Left lung (tissue), 14 donors: Measurements from ENCODE around the gene NFATC4. TPM values are rescaled to one million over a fixed set of nuclear protein-coding genes. Genes with fewer than 3 reads are reported as not detected.
A peak's percentile ranks its signal among the peaks of the same experiment; 100 is the strongest.

ENCODE experiments used
- ATAC-seq: fragments of 200-7000 bp; cut with Tn5 transposase; one replicate; pipeline ENCODE4 v1.9.1; 2020; ENCODE audit warnings: moderate library complexity
- DNase-seq, 4 donors: peaks; one replicate each; pipeline ENCODE4 v3.0.0-alpha.2; 2013 to 2020
- H3K27ac ChIP-seq, 2 donors: fragments of 200-600 bp; sonication (generic) in 1 of 2; one replicate each; pipeline versions ENCODE4 v1.5.0 to v1.8.0; 2020 to 2021
- H3K27me3 ChIP-seq, 2 donors: fragments of 200-600 bp; sonication (generic) in 1 of 2; one replicate each; pipeline versions ENCODE4 v1.5.0 to v1.8.0; 2020 to 2021
- H3K36me3 ChIP-seq, 2 donors: fragments of 200-600 bp; sonication (generic) in 1 of 2; one replicate each; pipeline versions ENCODE4 v1.5.0 to v1.8.0; 2020 to 2021
- H3K4me1 ChIP-seq, 2 donors: fragments of 200-600 bp; one replicate each; pipeline ENCODE4 v1.8.0; 2021
- H3K4me3 ChIP-seq, 2 donors: fragments of 200-600 bp; sonication (generic) in 1 of 2; one replicate each; pipeline versions ENCODE4 v1.5.0 to v1.8.0; 2020 to 2021; ENCODE audit warnings: mild to moderate bottlenecking in 1 of 2
- H3K9me3 ChIP-seq, 2 donors: fragments of 200-600 bp; sonication (generic) in 1 of 2; one replicate each; pipeline versions ENCODE4 v1.5.0 to v1.8.0; 2020 to 2021
- CTCF ChIP-seq, 2 donors: fragments of 200-600 bp; sonication (generic) in 1 of 2; IDR thresholded peaks; one replicate each; pipeline versions ENCODE4 v1.5.0 to v1.8.0; 2021; ENCODE audit warnings: antibody characterized with exemption in 2 of 2
- intact Hi-C, 2 donors: fragments of 100-400 bp; cut with DNase I; formaldehyde crosslinking; loops; one replicate each; pipeline versions ENCODE4 v1.11.2 to v1.14.2; 2022
- long read RNA-seq, 12 donors: library from polyadenylated mRNA in 2 of 12; unstranded in 2 of 12; transcript quantifications; one replicate each; pipeline ENCODE4 v2.0.0 and lab custom pipeline, GENCODE V29; 2019 to 2026
- polyA plus RNA-seq, 6 donors: library from polyadenylated mRNA; unstranded; fragments of 120-200 nt; gene quantifications; one replicate each; pipeline ENCODE4 v1.2.1, GENCODE V29; 2013; ENCODE audit not compliant: insufficient read length in 6 of 6
- total RNA-seq, 2 donors: library from RNA; stranded (reverse); fragmentation: NEBNext Ultra II Directional; extraction: Animal tissue kit (Norgen Biotek cat#: 25700); gene quantifications; one replicate each; pipeline ENCODE4 v1.2.1, GENCODE V29; 2021
- donor health status: DM: no; HTN: yes; CAD: no.
- donor health status: DM: no; HTN: no; CAD: no.

The NFATC4 gene
- total RNA-seq (10 to 100 TPM; 39.4 to 64.2 TPM), polyA plus RNA-seq (100 to 1,000 TPM in 1 of 6 donors, 10 to 100 TPM in 5; 72.2 to 102 (median 89.4) TPM)
- long read RNA-seq, donor 1, full-length matches to known transcripts = 13 of 41 reads
- long read RNA-seq, donor 1, partial matches to known transcripts = 28 of 41 reads
- long read RNA-seq, donor 1, other reads (novel, unspliced or antisense) = 0 of 41 reads
- long read RNA-seq, donor 2, full-length matches to known transcripts = 8 of 72 reads
- long read RNA-seq, donor 2, partial matches to known transcripts = 64 of 72 reads
- long read RNA-seq, donor 2, other reads (novel, unspliced or antisense) = 0 of 72 reads
- long read RNA-seq, donor 3, full-length matches to known transcripts = 12 of 18 reads
- long read RNA-seq, donor 3, partial matches to known transcripts = 6 of 18 reads
- long read RNA-seq, donor 3, other reads (novel, unspliced or antisense) = 0 of 18 reads
- long read RNA-seq, donor 4, partial matches to known transcripts = 1 of 2 reads
- long read RNA-seq, donor 4, other reads (novel, unspliced or antisense) = 1 of 2 reads
- long read RNA-seq, donor 5, full-length matches to known transcripts = 10 of 29 reads
- long read RNA-seq, donor 5, partial matches to known transcripts = 19 of 29 reads
- long read RNA-seq, donor 5, other reads (novel, unspliced or antisense) = 0 of 29 reads
- long read RNA-seq, donor 6, full-length matches to known transcripts = 11 of 23 reads
- long read RNA-seq, donor 6, partial matches to known transcripts = 12 of 23 reads
- long read RNA-seq, donor 6, other reads (novel, unspliced or antisense) = 0 of 23 reads
- long read RNA-seq, donor 7, full-length matches to known transcripts = 5 of 17 reads
- long read RNA-seq, donor 7, partial matches to known transcripts = 12 of 17 reads
- long read RNA-seq, donor 7, other reads (novel, unspliced or antisense) = 0 of 17 reads
- long read RNA-seq, donor 8, full-length matches to known transcripts = 18 of 56 reads
- long read RNA-seq, donor 8, partial matches to known transcripts = 38 of 56 reads
- long read RNA-seq, donor 8, other reads (novel, unspliced or antisense) = 0 of 56 reads
- long read RNA-seq, donor 9 = 0 reads
- long read RNA-seq, donor 10 = 0 reads
- long read RNA-seq, donor 11 = 0 reads
- long read RNA-seq, donor 12, full-length matches to known transcripts = 11 of 42 reads
- long read RNA-seq, donor 12, partial matches to known transcripts = 31 of 42 reads
- long read RNA-seq, donor 12, other reads (novel, unspliced or antisense) = 0 of 42 reads

DNA sequence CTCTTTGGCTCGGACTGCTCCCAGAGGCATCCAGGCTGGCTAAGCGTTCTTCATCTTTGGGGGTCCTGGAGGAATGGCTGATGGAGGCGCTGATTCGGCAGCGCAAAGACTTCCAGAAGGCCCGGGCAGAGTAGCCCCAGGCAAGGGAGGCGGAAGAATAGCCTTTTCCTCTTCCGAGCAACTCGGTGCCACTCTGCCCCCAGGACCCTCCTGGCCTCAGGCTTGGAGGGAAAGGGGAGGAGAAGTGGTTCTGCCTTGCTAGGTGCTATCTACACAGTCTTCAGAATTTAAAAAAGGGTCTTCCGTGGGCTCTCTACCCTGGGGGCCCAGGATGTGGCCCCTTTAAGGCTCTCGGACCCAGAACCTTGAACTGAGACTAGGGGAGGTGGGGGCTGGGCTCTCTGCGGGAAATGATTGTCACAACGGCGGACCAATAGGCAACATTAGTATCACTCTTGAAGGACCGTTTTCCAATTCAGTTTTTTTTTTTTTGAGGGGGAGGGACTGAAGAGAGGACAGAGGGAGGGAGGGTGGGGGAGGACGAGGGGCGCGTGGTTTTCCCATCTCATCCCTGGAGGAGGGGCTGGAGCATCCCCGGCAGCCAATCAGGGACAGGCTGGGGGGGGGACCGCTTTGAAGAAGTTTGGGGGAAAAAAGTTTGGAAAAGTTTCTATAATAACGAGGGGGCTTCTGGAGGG lies at the start of gene NFATC4:
NFATC4 (plus strand) TSS at position 671 of the 698 bp plus-strand sequence. CDS start 157 bp downstream, outside the sequence.
- TF ChIP-seq CTCF (IDR thresholded peaks at IDR 0.05) = no peak
- peak; percentile 37 for ATAC-seq
- H3K4me1 ChIP-seq = peaks cover 5 to 29% of the 10 kb centered on the region in 2 donors

GRCh38 chr14:24321212-24321975 lies 46.6 kb upstream of the NFATC4 start:
- Histone ChIP-seq H3K4me1 (peaks cover 6 to 30% of the 10 kb centered on the region in 2 donors), H3K9me3 (no peaks in the 10 kb centered on the region), H3K4me3 (no peak overlapping the region), H3K27me3 (peaks cover 0 to 27% of the 10 kb centered on the region in 2 donors), H3K27ac (no peak overlapping the region), H3K36me3 (peaks cover 0 to 44% of the 10 kb centered on the region in 2 donors)
- intact Hi-C loops = no loop called here
- no peak for TF ChIP-seq CTCF (IDR thresholded peaks at IDR 0.05)
- ATAC-seq = no peak
- peak in 1 of 4 donors; percentile 30 for DNase-seq

More for the DNA sequence above, at the start of gene NFATC4:
- H3K27ac ChIP-seq = peak within 1 kb of the TSS; percentile 78 to 94
- no peaks in the 10 kb centered on the region for H3K36me3 ChIP-seq
- peak within 1 kb of the TSS; percentile 46 to 47 for H3K4me3 ChIP-seq
- intact Hi-C loops = loop anchor here in 1 of 2 donors (5.0 kb wide), 1 partner anchor 65 kb away; no protein-coding TSS in a partner anchor
- H3K9me3 ChIP-seq = no peaks in the 10 kb centered on the region
- peaks cover 0 to 58% of the 10 kb centered on the region in 2 donors for H3K27me3 ChIP-seq
- peak in 3 of 4 donors; percentile 82 to 94 (median 91) for DNase-seq

DNA sequence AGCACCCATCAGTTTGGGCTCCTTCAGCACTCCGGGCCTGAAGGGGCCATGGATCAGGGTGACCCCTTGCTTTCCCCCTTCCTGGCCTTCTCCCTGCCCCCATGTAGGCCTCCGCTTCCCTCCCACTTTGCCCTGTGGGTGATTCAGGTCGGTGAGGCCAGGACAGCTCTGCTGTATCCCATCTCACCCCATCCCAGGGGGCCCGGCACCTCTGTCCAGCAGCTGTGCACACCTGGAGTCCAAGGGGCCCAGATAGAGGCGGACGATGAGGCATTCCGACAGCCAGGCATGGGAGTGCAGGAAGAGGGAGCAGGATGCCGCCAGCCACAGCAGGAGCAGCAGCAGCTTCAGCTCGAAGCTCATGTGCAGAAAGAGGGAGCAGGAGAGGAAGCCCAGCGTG lies 45.3 kb upstream of the NFATC4 start:
- intact Hi-C loops = no loop called here
- peaks cover 0 to 41% of the 10 kb centered on the region in 2 donors for H3K36me3 ChIP-seq
- no peak for ATAC-seq
- H3K27ac ChIP-seq = no peak overlapping the region
- peaks cover 0 to 28% of the 10 kb centered on the region in 2 donors for H3K4me1 ChIP-seq
- peaks cover 0 to 21% of the 10 kb centered on the region in 2 donors for H3K27me3 ChIP-seq
- DNase-seq = peak in 2 of 4 donors; percentile 27 to 55
- no peaks in the 10 kb centered on the region for H3K9me3 ChIP-seq
- H3K4me3 ChIP-seq = no peak overlapping the region
- no peak for TF ChIP-seq CTCF (IDR thresholded peaks at IDR 0.05)

GRCh38 chr14:24323341-24323740 lies 44.6 kb upstream of the NFATC4 start:
- Histone ChIP-seq H3K27ac (no peak overlapping the region), H3K4me3 (no peak overlapping the region), H3K27me3 (peaks cover 0 to 18% of the 10 kb centered on the region in 2 donors), H3K4me1 (peaks cover 0 to 28% of the 10 kb centered on the region in 2 donors), H3K9me3 (no peaks in the 10 kb centered on the region), H3K36me3 (peaks cover 0 to 34% of the 10 kb centered on the region in 2 donors)
- no peak for TF ChIP-seq CTCF (IDR thresholded peaks at IDR 0.05)
- ATAC-seq (no peak), DNase-seq (no peak)
- intact Hi-C loops = no loop called here
